NCI-H187 treated with DMSO at 0.1 percent for 48 hours (cell line): ENCODE measurements around the gene CD55.
"Not testable (repeated sequence)": the region's sequence is repeated elsewhere in the genome, so short reads cannot be mapped to it uniquely, and the experiment has no call there.

Source experiments
- DNase-seq: peaks from one replicate; lab custom pipeline; 2025; lab: John Stamatoyannopoulos, UW

Gene CD55

DNA sequence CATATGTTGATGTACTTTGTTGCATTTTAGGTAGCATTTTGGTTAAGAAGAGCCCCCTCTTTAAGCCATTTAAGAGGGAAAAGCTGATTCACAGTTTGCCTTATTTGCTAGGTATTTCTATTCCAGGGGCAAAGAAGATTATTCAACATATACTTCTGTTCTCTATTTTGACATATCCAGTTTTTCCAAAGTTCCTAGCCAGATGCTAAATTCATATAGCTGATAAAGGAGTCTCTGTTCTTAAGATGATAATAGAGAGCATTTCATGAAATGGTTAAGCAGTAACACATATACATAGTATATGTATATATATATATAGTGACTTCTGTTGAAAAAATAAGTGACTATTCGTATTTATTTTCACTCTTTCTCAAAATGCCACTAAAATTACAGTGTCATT, 15.5 kb upstream of the CD55 start:
- DNase-seq, result no peak

GRCh38 chr1:207306603-207307002, 14.9 kb upstream of the CD55 start:
- DNase-seq, result no peak

- no peak for DNase-seq
Observed at GRCh38 chr1:207308451-207309190, 12.9 kb upstream of the CD55 start.

DNA sequence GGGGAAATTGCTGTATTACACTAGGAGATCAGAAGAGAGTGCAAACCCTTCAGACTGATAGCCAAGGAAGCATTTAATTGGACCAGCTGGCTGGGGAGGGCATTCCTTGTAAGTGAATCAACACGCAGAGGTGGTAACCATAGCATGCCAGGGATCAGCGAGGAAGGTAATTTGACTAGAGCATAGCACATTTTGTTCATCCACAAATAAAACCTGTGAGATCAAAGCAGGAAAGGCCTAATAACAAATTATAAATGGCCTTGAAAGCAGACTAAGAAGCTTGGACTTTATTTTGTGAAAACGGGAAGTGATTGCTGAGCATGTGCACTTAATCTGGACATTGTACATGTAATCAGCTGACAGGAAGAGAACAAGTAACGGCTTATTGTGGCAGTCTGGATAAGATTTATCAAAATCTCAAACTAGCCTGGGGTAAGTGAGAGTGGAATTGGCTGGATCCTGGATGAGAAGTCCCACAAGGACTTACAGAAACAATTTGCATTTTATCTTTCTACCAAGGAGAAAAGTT, 11.7 kb upstream of the CD55 start:
- no peak for DNase-seq

- DNase-seq, result no peak
Observed at GRCh38 chr1:207311888-207312603, 9.4 kb upstream of the CD55 start.

DNA sequence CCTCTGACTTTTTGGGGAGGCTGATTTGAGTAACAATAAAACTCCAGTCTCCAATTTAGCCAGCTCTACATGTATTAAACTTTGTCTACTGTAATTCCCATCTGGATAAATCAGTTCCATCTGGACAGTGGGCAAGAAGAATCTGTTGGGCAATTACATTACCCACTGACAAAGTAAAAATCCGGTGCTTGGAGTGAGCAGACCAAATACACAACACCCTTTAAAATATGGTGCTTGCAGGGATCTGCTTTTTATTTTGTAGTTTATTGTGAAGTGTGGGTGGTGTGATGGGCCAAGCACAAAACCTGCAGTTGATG, 8.9 kb upstream of the CD55 start:
- DNase-seq, result no peak

DNA sequence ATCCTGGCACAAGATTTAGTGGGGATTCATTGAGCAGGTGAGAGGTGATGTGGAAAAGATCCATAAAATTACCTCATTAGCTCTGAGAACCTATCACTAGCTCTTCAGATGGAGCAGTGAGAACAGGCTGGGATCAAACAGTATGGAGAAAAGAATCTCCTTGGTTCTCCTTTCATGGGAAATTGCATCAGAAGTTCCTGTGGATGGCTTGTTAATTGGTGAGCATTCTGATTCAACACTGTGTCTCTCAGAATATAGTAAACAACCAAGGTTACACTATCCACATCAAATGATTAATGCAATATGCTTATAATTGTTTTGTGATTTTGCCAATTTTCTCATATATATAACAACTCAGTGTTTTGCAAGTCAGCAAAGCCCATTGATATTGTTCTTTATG, 8.3 kb upstream of the CD55 start:
- no peak for DNase-seq

DNA sequence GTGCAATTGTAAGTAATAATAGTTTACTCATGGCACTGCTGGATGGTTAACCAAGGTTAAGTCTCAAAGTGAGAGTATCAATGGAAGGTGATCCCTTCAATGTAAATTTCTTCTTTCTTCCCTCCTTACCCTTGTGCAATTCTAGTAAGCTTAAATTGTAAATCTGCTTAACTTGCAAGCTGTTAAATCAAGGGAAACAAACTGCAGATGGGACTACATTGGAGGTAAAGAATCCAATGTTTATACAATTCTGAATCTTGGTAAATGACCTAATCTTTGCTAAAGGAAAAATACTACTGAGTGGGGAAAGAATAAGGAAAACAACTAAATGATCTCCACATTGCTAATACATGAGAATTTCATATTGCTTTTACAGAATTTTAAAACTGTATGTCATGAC, 6.7 kb upstream of the CD55 start:
- DNase-seq, result no peak

- no peak for DNase-seq
Observed at GRCh38 chr1:207315435-207315834, 6.0 kb upstream of the CD55 start.

DNA sequence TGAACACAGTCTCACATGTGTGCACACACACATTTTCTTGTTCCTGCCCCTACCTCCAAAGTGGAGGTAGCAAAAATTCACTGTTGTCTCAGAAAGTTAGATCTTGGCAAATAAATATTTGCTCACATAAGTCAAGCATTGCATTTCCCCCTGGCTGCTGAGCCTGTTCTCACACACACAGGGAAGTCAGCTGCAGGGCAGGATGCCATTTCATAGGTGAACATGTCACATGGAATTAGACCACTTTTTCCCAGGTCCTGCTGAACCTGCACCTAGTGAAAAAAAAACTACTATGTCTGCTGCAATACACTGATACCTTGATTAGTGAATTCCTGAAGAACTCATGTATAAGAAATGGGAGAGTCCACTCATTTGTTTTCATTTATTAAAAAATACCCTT, 5.3 kb upstream of the CD55 start:
- DNase-seq, result no peak

- DNase-seq, result no peak
Observed at GRCh38 chr1:207316622-207317391, 4.7 kb upstream of the CD55 start.

DNA sequence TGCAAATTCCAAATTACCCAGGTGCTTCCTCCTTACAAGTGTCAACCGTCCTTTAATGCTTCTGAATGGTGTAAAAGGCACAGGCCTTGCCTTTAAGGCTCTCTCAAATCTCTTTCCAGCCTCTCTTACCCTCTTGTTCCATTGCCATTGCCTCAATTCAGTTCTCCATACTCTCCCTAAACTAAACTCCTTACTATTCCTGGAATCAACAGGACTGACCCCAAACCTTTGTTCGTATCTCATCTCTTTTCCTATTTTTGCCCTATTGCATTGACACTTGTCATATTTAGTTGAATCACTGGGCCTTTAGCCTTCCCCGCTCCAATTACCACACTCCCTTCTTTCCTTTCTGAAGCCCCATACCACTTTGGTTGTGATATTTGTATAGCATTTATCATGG, 3.9 kb upstream of the CD55 start:
- no peak for DNase-seq

DNA sequence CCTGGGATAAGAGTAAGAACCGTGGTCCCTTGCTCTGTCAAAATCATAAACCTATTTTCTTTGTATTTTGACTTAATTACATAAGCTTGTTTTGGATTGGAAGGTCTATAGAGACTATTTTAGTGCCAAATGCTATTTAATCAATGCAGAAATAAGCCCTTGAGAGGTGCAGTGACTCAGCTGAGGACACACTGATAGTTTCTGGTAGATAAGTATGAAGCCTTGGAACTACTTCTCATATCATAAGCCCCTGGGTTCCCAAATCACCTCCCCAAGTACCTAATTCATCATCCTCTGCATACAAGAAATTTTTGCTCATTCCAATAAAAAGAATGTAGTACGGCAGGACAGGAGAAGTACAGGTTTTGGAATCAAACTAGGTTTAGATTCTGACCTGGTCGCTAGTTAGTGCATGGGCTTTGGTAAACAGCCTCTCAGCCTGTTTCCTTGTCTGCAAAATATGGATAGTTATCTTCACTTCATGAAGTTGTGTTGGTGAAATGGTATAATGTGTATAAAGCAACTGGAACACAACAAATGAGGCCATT, 3.3 kb upstream of the CD55 start:
- DNase-seq, result no peak

- DNase-seq, result no peak
Observed at GRCh38 chr1:207319199-207319598, 2.3 kb upstream of the CD55 start.

GRCh38 chr1:207320105-207320504, 1.4 kb upstream of the CD55 start:
- DNase-seq, result not testable (repeated sequence)

DNA sequence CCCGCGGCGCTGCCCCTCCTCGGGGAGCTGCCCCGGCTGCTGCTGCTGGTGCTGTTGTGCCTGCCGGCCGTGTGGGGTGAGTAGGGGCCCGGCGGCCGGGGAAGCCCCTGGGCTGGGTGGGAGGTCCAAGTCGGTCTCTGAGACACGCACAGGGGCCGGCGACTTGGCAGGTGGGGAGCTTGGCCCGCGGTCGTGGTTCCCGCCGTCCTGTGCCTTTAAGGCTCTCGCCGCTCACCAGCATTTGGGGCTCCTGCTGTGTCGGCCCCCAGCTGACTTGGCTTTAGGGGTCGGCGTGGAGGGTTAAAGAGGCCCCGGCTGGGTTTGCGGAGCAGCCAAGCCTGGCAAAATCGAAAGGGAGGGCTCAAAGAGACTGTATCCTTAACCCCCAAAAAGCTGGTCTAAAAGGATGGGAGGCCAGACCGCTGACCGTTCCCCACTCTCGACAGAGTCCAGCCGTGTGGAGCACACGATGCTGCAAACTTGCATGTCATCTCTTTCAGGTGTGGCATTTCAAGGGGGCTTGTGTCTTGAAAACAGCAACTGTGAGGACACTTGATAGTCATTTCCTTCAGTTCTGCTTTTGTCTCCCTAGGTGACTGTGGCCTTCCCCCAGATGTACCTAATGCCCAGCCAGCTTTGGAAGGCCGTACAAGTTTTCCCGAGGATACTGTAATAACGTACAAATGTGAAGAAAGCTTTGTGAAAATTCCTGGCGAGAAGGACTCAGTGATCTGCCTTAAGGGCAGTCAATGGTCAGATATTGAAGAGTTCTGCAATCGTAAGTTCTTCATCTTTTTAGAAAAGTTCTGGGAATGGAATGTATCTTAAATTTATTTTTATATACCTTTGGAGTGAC, 540 bp downstream of the CD55 start:
- no peak for DNase-seq

DNA sequence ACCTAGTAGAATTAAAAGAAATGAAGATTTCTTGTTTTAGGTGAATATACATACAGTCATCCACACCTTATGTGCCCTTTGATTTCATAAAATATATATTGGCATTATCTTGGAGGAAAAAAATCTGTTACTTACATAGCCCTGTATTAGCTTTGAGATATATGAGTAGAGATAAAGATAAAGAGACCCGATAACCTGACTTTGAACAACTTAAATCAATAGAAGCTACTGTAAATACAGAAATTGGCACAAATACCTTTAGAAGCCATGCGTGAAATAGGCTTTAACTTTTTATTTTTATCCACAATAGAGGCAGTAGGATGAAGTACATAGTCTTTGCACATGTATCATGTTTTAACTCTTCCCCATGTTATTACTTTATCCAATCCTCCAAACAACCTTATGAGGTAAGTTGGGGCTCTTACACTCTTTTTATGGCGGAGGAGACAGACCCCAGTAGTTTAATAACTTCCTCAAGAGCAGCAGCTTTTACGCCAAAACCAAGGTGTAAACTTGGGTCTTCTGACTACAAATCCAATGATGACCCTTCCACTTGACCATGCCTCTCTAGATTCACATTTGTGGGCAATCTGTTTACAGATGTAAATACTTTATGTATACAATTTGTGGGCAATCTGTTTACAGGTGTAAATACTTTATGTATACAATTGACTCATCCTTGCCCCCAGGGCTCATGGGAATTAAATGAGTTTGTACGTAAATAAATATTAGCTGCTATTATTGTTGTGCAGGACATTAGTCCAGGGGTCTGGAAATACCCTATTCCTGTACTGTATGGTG, 2.1 kb downstream of the CD55 start:
- no peak for DNase-seq

- DNase-seq, result no peak
Observed at GRCh38 chr1:207328004-207328403, 6.5 kb downstream of the CD55 start.

DNA sequence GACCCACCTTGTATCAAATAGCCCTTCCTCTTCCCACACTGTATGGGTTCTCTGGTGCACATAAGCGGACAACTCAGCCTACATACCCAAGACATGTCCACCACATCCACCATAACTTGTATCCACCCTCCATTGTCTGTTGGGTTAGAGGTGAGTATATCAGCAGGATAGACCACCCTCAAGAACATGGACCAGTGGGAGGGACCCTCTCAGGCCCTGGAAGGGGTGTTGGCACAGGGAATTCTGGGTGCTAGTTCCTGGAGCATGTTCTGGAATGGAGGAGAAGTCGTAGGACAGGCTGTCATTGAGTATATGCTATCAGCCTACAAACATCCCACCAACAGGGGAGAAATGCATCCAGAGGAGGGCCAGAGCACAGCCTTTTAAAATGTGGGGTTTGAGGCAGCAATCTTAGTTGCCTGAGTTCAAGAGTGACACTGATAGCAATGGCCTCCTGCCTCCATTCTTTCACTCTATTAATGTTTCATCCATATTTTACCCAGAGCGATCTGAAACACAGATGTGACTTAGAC, 7.5 kb downstream of the CD55 start:
- no peak for DNase-seq

DNA sequence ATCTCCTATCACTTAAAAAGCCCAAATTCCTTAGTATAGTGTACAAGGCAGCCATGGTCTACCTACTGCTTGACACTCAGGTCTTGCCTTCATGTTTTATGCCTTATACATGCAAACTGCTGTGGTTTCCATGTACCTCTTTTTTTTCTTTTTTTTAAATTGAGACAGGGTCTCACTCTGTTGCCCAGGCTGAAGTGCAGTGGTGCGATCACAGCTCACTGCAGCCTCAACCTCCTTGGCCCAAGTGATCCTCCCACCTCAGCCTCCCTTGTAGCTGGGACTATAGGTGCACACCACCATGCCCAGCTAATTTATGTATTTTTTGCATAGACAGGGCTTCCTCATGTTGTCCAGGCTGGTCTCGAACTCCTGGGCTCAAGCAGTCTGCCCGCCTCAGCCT, 8.0 kb downstream of the CD55 start:
- DNase-seq, result no peak
